GM03348 (cell line): Measurements from ENCODE around the gene CXCR4.

Experiments used
- DNase-seq: peaks from one replicate; pipeline ENCODE4 v3.0.0; 2012; ENCODE audit warnings: low spot score

CXCR4 gene

GRCh38 chr2:136131961-136132824 lies 14.2 kb upstream of the CXCR4 start:
- no peak for DNase-seq

DNA sequence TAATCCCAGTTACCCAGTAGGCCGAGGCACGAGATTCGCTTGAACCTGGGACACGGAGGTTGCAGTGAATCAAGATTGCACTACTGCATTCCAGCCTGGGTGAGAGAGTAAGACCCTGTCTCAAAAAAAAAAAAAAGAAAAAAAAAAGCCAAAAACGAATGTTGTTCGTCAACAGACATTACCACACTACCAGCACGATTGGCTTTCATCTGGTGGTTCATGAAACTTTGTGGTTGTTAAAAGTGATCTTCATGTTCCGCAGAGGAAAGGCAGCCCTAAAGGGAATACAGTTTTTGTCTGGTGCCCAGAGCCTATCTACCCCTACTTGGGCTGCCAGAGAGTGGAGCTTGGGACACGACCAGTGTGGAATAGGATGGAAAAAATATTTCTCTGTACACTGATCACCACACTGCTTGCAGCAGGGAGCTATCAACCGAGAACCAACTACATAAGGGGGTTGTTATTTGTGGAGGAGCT lies 13.6 kb upstream of the CXCR4 start:
- DNase-seq: no peak

- DNase-seq: no peak
Observed at GRCh38 chr2:136130511-136130910, 12.6 kb upstream of the CXCR4 start.

DNA sequence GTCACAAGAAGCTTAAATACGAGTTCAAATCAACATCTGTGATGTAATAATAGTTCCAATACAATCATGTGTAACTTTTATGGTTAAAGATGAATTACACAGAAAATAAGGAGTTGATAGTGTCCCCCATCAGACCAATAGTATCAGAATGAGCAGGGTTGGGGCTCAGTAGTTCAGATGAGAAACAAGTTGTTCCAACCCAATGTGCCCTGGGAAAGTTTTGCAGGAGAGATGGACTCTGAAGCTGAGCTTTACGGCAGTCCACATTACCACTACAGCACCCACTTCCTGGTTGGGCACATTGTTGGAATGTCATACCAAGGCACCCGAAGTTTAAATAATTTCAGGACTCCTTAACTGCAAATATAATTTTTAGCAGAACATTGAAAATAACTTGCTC lies 12.1 kb upstream of the CXCR4 start:
- no peak for DNase-seq

DNA sequence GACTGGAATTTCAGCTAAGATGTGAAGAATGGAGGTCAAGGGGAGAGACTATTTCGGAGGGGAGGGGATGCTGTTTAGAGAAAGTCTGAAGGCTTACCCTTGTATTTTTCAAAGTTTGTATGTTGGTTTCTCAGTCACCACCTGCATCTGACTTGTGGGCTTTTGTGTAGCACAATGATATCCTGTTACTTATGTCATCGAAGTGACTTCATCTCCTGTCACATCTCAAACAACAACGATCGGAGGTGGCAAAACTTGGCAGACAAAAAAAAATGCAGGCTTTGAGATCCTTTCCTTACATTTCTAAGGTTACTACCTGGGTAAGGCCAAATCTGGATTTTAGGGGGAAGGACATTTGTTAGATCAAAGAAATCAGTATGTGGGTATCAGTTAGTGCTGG lies 11.7 kb upstream of the CXCR4 start:
- DNase-seq: no peak

GRCh38 chr2:136128905-136129304 lies 11.0 kb upstream of the CXCR4 start:
- no peak for DNase-seq

- DNase-seq: no peak
Observed at GRCh38 chr2:136128366-136128765, 10.4 kb upstream of the CXCR4 start.

- no peak for DNase-seq
Observed at GRCh38 chr2:136127356-136127755, 9.4 kb upstream of the CXCR4 start.

DNA sequence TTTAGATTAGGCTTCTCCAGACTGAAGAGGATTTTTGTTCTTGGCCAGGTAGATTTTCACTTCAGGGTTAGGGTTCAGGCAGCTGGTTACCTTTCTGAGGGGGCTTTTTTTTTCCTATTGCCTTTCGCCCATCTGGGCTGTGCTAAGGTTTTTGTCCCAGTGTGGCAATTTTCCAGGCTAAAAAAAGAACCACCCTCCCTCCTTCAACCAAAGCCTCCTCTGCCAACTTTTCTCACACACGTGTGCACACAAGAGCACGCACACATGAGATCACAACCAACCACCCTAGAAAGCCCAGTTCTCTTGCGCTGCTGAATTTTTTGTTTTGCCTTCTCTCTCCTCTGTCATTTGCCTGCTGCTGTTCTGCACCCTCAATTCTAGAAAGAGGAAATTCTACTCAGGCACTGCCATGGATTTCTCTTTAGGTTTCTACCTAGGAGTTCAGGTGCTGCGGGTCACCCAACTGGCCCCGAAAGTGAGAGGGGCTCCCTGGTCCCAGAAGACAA lies 8.5 kb upstream of the CXCR4 start:
- DNase-seq: no peak

DNA sequence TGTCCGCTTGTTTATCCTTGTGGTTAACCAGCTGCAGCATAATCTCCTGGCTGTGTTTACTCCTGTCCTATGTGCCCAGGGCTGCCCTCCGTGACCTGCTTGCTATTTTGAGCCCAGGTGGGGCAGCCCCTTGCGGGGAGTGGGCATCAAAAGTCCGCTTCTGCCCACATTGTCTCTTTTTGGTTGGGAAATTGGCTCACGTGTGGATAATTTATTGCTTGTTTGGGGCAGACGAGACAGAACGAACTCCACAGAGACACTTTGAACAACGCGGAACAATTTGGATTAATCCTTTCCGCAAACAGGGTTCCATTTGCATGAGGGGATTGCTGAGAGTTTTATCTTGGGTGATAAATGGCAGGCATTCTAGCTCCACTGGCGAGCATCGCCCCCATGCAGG lies 8.1 kb upstream of the CXCR4 start:
- no peak for DNase-seq

- no peak for DNase-seq
Observed at GRCh38 chr2:136125236-136125635, 7.3 kb upstream of the CXCR4 start.

DNA sequence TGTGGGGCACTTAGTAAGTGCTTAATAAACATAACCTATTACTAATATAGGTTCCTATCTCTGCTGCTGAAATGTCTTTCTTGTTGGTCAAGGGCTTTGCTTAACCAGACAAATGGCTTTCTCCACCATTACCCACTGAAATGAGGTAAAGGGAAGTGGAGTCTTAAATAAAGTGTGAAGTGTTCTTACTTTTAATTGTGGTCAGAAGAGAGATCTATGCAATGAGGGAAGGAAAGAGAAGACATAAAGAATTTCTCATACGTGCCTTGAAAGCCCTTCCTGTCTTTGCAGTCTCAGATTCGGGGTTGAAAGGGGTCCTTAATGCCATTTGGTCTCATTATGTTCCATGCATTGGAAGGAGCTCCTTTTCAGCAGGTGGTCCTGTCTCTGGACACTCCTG lies 6.9 kb upstream of the CXCR4 start:
- DNase-seq: no peak

DNA sequence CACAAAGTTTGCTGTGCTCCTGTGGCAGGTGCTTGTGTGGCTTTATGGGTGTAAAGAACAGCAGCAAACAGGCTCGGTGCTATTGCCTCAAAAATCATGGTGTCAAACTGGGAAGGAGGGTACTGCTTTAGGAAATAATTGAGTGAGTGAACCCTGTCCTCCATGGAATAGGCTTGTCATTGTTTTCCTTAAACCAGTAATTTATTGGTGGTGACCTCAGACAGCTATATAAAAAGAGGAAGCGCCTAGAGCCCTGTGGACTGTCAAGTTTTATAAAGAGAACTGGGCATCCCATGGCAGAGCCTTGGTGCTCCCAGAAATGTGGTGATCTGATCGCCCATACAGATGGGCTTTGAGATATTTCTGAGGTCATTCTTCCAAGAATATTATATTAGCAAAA lies 4.7 kb upstream of the CXCR4 start:
- DNase-seq: no peak

DNA sequence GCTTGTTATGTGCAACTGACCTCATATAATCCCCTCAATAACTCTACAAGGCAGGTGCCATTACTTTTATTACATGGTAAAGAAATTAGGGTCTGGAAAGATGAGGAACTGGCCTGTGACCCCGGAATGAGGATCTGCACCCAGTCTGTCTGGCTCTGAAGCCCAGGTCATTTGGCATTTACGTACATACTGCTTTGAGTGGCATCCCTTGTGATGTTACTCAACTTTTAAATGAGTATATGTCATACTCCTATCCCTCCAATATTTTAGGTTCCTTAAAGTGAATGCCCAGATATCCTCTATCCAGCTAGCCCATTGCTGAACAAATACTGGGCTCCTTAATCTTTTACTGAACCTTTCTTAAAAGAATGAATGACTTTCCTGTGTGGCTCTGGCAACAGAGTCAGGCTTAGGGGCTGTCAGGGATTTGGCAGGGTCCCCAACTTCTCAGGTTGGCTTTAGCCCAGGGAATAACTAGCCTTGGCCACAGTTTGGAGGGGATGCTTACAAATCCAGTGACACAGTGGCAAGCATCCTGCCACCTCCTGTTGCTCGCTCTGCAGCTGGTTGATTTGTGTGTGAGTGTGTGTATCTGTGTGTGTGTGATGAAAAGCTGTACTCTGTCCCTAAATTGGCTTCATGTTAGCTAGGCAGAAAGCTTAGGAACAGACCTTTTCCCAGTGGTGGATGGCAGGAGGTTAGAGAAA lies 3.4 kb upstream of the CXCR4 start:
- DNase-seq: no peak

DNA sequence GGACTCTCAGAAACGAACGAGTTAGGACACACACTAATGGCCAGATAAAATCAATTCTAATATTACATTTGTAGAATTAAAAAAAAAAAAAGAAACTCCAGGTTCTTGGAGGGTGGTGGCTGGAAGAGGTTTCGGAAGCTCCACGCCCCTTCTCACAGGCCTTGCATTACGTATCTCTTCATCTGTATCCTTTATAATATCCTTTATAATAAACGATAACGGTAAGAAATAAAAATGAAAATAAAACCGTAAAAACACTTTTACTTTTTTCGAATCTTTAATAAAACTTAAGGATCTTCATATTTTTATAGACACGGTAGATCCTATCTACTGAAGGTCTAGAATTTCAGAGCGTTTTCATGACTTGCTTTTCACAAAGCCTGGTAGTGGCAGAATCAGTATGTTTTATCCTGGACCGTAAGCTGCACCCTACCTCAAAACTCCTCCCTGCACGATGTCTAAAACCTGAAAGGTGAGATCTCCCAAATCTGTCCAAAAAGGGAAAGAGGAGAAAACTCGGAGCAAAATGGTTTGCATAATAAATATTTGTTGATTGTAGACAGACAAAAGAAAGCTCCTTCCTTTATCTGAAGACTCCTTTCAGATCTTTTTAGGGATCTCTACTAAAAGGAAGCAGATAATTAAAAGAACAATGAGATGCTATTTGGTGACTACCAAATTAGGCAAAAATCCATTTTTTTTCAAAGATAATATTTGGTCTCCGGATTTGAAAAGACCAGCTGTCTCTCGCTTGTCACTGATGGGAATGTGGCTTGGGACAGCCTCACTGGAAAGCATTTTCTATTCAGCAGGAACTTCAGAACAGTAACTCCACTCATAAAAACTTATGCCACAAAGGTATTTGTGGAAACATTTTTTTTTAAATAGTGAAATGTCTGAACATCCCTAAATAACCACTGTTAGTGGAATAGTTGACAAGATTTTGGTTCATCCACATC lies 2.0 kb upstream of the CXCR4 start:
- DNase-seq: no peak

DNA sequence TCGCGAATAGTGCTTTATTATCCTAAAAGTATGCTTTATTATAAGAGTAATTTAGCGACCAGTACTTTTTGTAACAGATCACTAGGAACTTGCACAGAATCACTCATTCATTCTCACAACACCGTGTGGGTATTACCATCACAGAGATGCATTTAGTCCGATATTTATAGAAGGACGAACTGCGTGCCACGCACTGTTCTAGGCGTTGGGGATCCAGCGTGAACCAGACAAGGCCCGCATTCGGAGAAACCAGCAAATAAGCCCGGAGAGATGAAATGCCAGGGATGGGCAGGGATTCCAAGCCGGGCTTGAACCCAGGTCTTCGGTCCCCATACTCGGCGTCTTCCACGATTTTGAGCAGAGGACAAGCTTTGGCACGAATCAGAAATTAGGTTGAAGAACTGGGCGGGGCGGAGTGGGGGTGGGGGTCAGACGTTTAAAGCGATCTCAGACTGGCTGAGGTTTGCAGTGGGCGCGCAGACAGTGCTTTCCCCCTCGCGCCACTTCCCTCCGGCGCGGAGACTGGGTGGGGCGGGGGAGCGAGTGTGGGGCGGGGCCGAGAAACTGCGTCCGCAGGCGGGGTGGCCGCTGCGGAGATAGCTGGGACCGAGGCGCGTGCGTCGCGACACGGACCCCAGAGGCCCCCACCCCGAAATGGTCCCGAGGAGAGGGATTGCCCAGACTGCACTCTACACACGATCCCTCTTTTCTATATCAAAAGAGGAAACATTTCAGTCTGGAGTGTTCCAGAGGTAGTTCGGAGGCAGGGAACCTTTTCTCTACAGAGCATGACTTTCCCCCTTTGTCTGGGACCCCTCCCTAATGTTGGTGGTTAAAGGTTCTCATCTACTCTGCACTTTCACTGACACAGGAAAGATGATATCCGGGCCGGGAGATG lies 1.1 kb upstream of the CXCR4 start:
- no peak for DNase-seq

DNA sequence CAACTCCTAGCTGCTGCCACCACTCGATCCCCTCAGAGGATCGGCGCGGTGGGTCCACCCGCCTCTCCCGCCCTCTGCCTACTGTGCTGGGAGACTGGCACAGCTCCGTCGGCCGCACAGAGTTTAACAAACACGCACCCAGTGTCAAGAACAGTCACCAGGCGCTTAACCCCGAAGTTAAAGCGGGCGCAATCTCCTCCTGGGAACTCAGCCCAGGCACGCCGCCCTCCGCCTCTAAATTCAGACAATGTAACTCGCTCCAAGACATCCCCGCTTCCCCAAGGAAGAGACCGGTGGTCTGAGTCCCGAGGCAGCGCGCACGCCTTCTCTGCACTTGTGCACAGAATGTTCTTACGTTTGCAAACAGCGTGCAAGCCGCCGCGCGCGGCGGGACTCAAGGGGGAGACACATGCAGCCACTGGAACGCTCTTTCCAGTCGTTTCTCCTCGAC lies 533 bp downstream of the CXCR4 start:
- no peak for DNase-seq

DNA sequence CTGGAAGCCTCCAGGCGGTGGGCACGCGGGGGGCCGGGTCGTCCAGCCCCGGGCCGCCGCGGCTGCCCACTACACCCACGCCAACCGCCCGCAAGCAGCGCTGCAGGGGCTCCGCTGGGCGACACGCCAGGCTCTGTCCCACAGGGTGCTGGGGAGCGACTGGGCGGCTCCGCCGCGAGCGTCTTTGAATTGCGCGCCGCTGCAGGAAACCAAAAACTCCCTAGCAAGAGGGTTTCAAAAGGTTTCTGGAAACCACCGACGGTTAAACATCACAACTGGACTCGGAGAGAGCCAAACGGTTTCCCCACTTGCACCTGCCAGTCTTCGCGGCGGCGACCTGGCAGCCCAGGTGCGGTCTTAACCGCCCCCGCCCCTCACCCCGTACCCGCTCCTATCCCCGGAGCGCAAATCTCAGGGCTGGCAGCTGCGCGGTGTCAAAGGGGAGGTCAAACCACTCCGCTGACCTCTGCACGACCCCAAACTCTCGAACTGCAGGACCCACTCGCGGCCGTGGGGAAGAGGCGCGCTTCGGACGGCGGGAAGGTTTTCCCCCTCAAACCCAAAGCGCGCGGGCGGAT lies 1.0 kb downstream of the CXCR4 start:
- DNase-seq: no peak

- no peak for DNase-seq
Observed at GRCh38 chr2:136116151-136116812, 1.7 kb downstream of the CXCR4 start.

GRCh38 chr2:136115183-136115761 lies 2.7 kb downstream of the CXCR4 start:
- DNase-seq: no peak
